IMR-90 (cell line): Measurements from ENCODE around the gene GGCT. TPM values are rescaled to one million over a fixed set of nuclear protein-coding genes. Genes with fewer than 3 reads are reported as not detected.

Experiments
- ATAC-seq: fragments of 200-7000 bp; cut with Tn5 transposase; 2 replicates; pipeline ENCODE4 v1.9.1; 2020; ENCODE audit warnings: low read depth, mild to moderate bottlenecking, moderate library complexity
- BruUV-seq: library from RNA; stranded (reverse); fragments of 400-500 nt; replicated peaks from 2 replicates; lab custom pipeline; 2021; lab: Mats Ljungman, UMichigan
- CTCF ChIA-PET: fragments of 300-600 bp; formaldehyde crosslinking; extraction: SDS; loops from one replicate; lab custom pipeline; 2021; ENCODE audit warnings: antibody characterized with exemption; lab: Yijun Ruan, JAX
- POLR2A ChIA-PET: fragments of 300-600 bp; sonication (Branson Sonifier 250); formaldehyde crosslinking; loops from one replicate; lab custom pipeline; 2022; ENCODE audit warnings: antibody characterized with exemption; ENCODE audit not compliant: unreplicated experiment; lab: Charles Lee
- DNase-seq: peaks from one replicate; pipeline ENCODE4 v3.0.0; 2013
- H2AFZ ChIP-seq: replicated peaks from 2 replicates; pipeline ENCODE3; 2013; ENCODE audit warnings: low read length, mild to moderate bottlenecking; ENCODE audit not compliant: poor library complexity
- H2AK5ac ChIP-seq: 2 replicates; pipeline ENCODE4 v1.6.1; 2013; ENCODE audit warnings: low read depth, low read length, inconsistent platforms
- H2AK9ac ChIP-seq: replicated peaks from 2 replicates; pipeline ENCODE3; 2013; ENCODE audit warnings: mild to moderate bottlenecking, low read depth, low read length, moderate library complexity; ENCODE audit not compliant: poor library complexity
- H2BK120ac ChIP-seq: 2 replicates; pipeline ENCODE4 v1.6.1; 2013; ENCODE audit warnings: low read depth, low read length, inconsistent platforms
- H2BK15ac ChIP-seq: 3 replicates; pipeline ENCODE4 v1.6.1; 2013; ENCODE audit warnings: low read depth, low read length, inconsistent platforms
- H2BK20ac ChIP-seq: 2 replicates; pipeline ENCODE4 v1.6.1; 2013; ENCODE audit warnings: low read depth, mild to moderate bottlenecking, inconsistent platforms, low read length, moderate library complexity
- H2BK5ac ChIP-seq: 2 replicates; pipeline ENCODE4 v1.6.1; 2013; ENCODE audit warnings: mild to moderate bottlenecking, low read depth, low read length, inconsistent platforms; ENCODE audit not compliant: poor library complexity, severe bottlenecking
- H3K14ac ChIP-seq: replicated peaks from 2 replicates; pipeline ENCODE4 v1.6.1; 2013; ENCODE audit warnings: low read depth, low read length, inconsistent platforms
- H3K18ac ChIP-seq: 2 replicates; pipeline ENCODE4 v1.6.1; 2013; ENCODE audit warnings: low read depth, low read length, control low read depth
- H3K23ac ChIP-seq: 2 replicates; pipeline ENCODE4 v1.6.1; 2013; ENCODE audit warnings: low read depth, low read length, inconsistent platforms
- H3K27ac ChIP-seq: 2 replicates; pipeline ENCODE4 v1.5.1; 2013; ENCODE audit warnings: mild to moderate bottlenecking, control low read depth, low read length; ENCODE audit not compliant: insufficient read depth
- H3K27me3 ChIP-seq: 2 replicates; pipeline ENCODE4 v1.6.1; 2013; ENCODE audit warnings: low read length; ENCODE audit not compliant: control insufficient read depth, insufficient read depth
- H3K36me3 ChIP-seq: 2 replicates; pipeline ENCODE4 v1.6.1; 2013; ENCODE audit warnings: low read length, mixed read lengths; ENCODE audit not compliant: control insufficient read depth, insufficient read depth
- H3K4ac ChIP-seq: 2 replicates; pipeline ENCODE4 v1.6.1; 2013; ENCODE audit warnings: low read depth, low read length, inconsistent platforms
- H3K4me1 ChIP-seq: 2 replicates; pipeline ENCODE4 v1.6.1; 2013; ENCODE audit warnings: low read length, mixed read lengths; ENCODE audit not compliant: control insufficient read depth, insufficient read depth
- H3K4me2 ChIP-seq: 2 replicates; pipeline ENCODE4 v1.6.1; 2013; ENCODE audit warnings: low read depth, mild to moderate bottlenecking, control low read depth, low read length, moderate library complexity
- H3K4me3 ChIP-seq: 2 replicates; pipeline ENCODE4 v1.5.1; 2013; ENCODE audit warnings: low read depth, mild to moderate bottlenecking, control low read depth, low read length, moderate library complexity; ENCODE audit not compliant: insufficient read depth
- H3K56ac ChIP-seq: 2 replicates; pipeline ENCODE4 v1.6.1; 2013; ENCODE audit warnings: low read length, inconsistent platforms; ENCODE audit not compliant: insufficient read depth; ENCODE audit errors: extremely low read depth
- H3K79me1 ChIP-seq, 2 experiments: 2 replicates each; pipeline ENCODE4 v1.6.1; 2013; ENCODE audit warnings: low read length in 2 of 2, inconsistent platforms in 1 of 2, low read depth in 1 of 2
- H3K9ac ChIP-seq: 2 replicates; pipeline ENCODE4 v1.6.1; 2013; ENCODE audit warnings: low read depth, low read length, control low read depth
- H3K9me1 ChIP-seq: 2 replicates; pipeline ENCODE4 v1.6.1; 2013; ENCODE audit warnings: low read length, inconsistent platforms; ENCODE audit not compliant: insufficient read depth
- H3K9me3 ChIP-seq: 2 replicates; pipeline ENCODE4 v1.6.1; 2013; ENCODE audit warnings: low read length; ENCODE audit not compliant: control insufficient read depth, insufficient read depth
- H4K20me1 ChIP-seq: 2 replicates; pipeline ENCODE4 v1.6.1; 2013; ENCODE audit warnings: low read length, inconsistent platforms; ENCODE audit not compliant: insufficient read depth
- H4K5ac ChIP-seq: 2 replicates; pipeline ENCODE4 v1.6.1; 2013; ENCODE audit warnings: mild to moderate bottlenecking, low read depth, low read length, control low read depth
- H4K8ac ChIP-seq, 2 experiments: 2 replicates each; pipeline ENCODE4 v1.6.1; 2013; ENCODE audit warnings: low read depth in 2 of 2, low read length in 2 of 2, control low read depth in 1 of 2, inconsistent platforms in 1 of 2
- H4K91ac ChIP-seq: 2 replicates; pipeline ENCODE4 v1.6.1; 2013; ENCODE audit warnings: low read depth, low read length, inconsistent platforms; ENCODE audit not compliant: insufficient read depth
- BHLHE40 ChIP-seq: fragments of 150-350 bp; IDR thresholded peaks from 2 replicates; pipeline ENCODE4 v1.6.1; 2016; ENCODE audit warnings: mild to moderate bottlenecking, low read depth, low read length
- CHD1 ChIP-seq: IDR thresholded peaks from 2 replicates; pipeline ENCODE4 v1.6.1; 2012; ENCODE audit warnings: low read depth, low read length, improper control_type of control experiment
- ELK1 ChIP-seq: fragments of 150-350 bp; IDR thresholded peaks from 2 replicates; pipeline ENCODE4 v1.6.1; 2016; ENCODE audit warnings: low read depth, mild to moderate bottlenecking, low read length, moderate library complexity, borderline replicate concordance
- FOS ChIP-seq: fragments of 150-350 bp; IDR thresholded peaks from 2 replicates; pipeline ENCODE4 v1.6.1; 2016; ENCODE audit warnings: low read depth, low read length
- MAFK ChIP-seq: IDR thresholded peaks from 2 replicates; pipeline ENCODE4 v1.6.1; 2012; ENCODE audit warnings: low read depth, low read length, improper control_type of control experiment
- MXI1 ChIP-seq: IDR thresholded peaks from 2 replicates; pipeline ENCODE4 v1.6.1; 2012; ENCODE audit warnings: low read depth, mild to moderate bottlenecking, low read length, moderate library complexity, borderline replicate concordance
- NFE2L2 ChIP-seq: fragments of 150-350 bp; IDR thresholded peaks from 2 replicates; pipeline ENCODE4 v1.6.1; 2016; ENCODE audit warnings: low read depth, mild to moderate bottlenecking, low read length
- POLR2A ChIP-seq: IDR thresholded peaks from 2 replicates; pipeline ENCODE4 v1.6.1; 2012; ENCODE audit warnings: mild to moderate bottlenecking, low read depth, low read length
- RAD21 ChIP-seq: IDR thresholded peaks from 2 replicates; pipeline ENCODE4 v1.6.1; 2012; ENCODE audit warnings: low read length, improper control_type of control experiment
- RCOR1 ChIP-seq: IDR thresholded peaks from 2 replicates; pipeline ENCODE4 v1.6.1; 2012; ENCODE audit warnings: mild to moderate bottlenecking, low read length, improper control_type of control experiment; ENCODE audit not compliant: insufficient replicate concordance
- RFX5 ChIP-seq: IDR thresholded peaks from 2 replicates; pipeline ENCODE4 v1.8.0; 2012; ENCODE audit warnings: low read depth, mild to moderate bottlenecking, low read length, moderate library complexity
- SMC3 ChIP-seq: fragments of 150-350 bp; IDR thresholded peaks from 2 replicates; pipeline ENCODE4 v1.6.1; 2016; ENCODE audit warnings: low read depth, mild to moderate bottlenecking, antibody characterized with exemption, low read length, moderate library complexity
- WGBS, 2 experiments: methylation state at CpG; one replicate each; pipeline versions ENCODE4 v1.1.5 to v1.1.7; 2013; ENCODE audit warnings: missing lambda C conversion rate in 2 of 2; ENCODE audit not compliant: insufficient read length in 1 of 2; ENCODE audit errors: extremely low coverage in 2 of 2; 5-methylcytosine and 5-hydroxymethylcytosine counted together
- dilution Hi-C: fragments of 300-500 bp; cut with HindIII; formaldehyde crosslinking; loops from one replicate; pipeline ENCODE4 v1.14.3; 2018; ENCODE audit warnings: low sequenced_read_pairs; ENCODE audit not compliant: unreplicated experiment
- in situ Hi-C: fragments of 300-500 bp; cut with MboI; formaldehyde crosslinking; loops from 3 replicates; pipeline ENCODE4 v1.14.3; 2019; ENCODE audit warnings: low sequenced_read_pairs, inconsistent platforms, mixed read lengths
- intact Hi-C: fragments of 100-400 bp; cut with micrococcal nuclease; formaldehyde crosslinking; loops from 2 replicates; pipeline ENCODE4 v1.10.0; 2022
- polyA plus RNA-seq, 3 experiments: library from polyadenylated mRNA; depleted of rRNA; stranded (reverse); fragments of >200 nt; gene quantifications; 2 replicates each; pipeline ENCODE4 v1.2.3, GENCODE V29; 2012; ENCODE audit warnings: low replicate concordance in 1 of 3
- total RNA-seq: library from RNA; depleted of rRNA; stranded (reverse); fragments of >200 nt; gene quantifications from 2 replicates; pipeline ENCODE4 v1.2.3, GENCODE V29; 2012
- TF ChIP-seq, protein P1 (sequence below): conservative IDR thresholded peaks from 2 replicates; pipeline ENCODE4 v1.5.1; 2012; ENCODE audit warnings: mild to moderate bottlenecking, low read depth, low read length, improper control_type of control experiment
- TF ChIP-seq, protein P2 (sequence below): fragments of 150-350 bp; IDR thresholded peaks from 2 replicates; pipeline ENCODE4 v1.6.1; 2017; ENCODE audit warnings: mild to moderate bottlenecking, antibody characterized with exemption, low read length, low read depth

GGCT gene
- total and polyA plus RNA-seq, 2 of the 4 experiments (the other 2 are of a cell fraction): 12.0 to 18.6 TPM

DNA sequence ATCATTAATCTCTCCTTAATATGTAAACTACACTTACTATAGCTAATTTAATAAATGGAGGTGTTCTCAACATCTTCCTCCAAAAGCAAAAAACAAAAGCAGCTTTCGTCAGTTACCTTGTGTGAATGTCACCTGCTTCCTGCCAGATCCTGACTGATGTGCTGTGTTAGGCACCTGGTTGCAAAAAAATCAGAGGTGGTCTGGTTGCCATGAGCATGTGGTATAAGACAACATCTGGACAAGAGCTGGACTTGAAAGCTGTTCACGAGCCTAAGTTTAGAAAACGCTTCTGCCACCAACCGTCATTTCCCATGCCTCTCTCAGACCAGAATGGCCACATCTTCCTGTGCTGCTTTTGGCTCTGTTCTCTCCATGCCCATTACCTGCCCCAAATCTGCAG is 42.0 kb upstream of the GGCT start:
- Histone ChIP-seq H3K9me3 (no peaks in the 10 kb centered on the region), H3K23ac (no peak overlapping the region), H4K8ac (no peak overlapping the region), H3K4me2 (no peak overlapping the region), H3K18ac (no peak overlapping the region), H2AFZ (no peak overlapping the region), H3K4me3 (no peak overlapping the region), H2BK5ac (no peak overlapping the region), H3K27ac (no peak overlapping the region), H3K36me3 (no peaks in the 10 kb centered on the region), H3K79me1 (no peaks in the 10 kb centered on the region), H3K9me1 (no peaks in the 10 kb centered on the region), H2AK5ac (no peak overlapping the region), H4K91ac (no peak overlapping the region), H3K4ac (no peak overlapping the region), H2BK15ac (no peak overlapping the region), H4K20me1 (no peaks in the 10 kb centered on the region), H2BK20ac (no peak overlapping the region), H4K5ac (no peak overlapping the region), H3K14ac (no peak overlapping the region), H3K4me1 (peaks cover 2% of the 10 kb centered on the region; the same call in 1 of the 2 replicates), H2AK9ac (no peak overlapping the region), H3K9ac (no peak overlapping the region), H3K27me3 (no peaks in the 10 kb centered on the region), H3K56ac (no peak overlapping the region), H2BK120ac (no peak overlapping the region)
- no TSS peak for BruUV-seq
- dilution Hi-C loops: no loop called here
- ATAC-seq (no peak), DNase-seq (no peak)
- ChIA-PET CTCF (interaction anchor here (2.3 kb wide), 1 partner anchor 18 kb away, joined by 8 read pairs; no protein-coding TSS in a partner anchor), POLR2A (no interaction called here)
- intact Hi-C loops: no loop called here
- in situ Hi-C loops: no loop called here
- WGBS, 2 experiments: 100% methylated on average over 2 of the region's 4 CpGs; no CpG with 5 or more reads in 1 of the 2 experiments
- TF ChIP-seq RAD21: no peak
- TF ChIP-seq RFX5: no peak
- TF ChIP-seq MXI1: no peak
- no peak for TF ChIP-seq ELK1
- TF ChIP-seq, protein P1, sequence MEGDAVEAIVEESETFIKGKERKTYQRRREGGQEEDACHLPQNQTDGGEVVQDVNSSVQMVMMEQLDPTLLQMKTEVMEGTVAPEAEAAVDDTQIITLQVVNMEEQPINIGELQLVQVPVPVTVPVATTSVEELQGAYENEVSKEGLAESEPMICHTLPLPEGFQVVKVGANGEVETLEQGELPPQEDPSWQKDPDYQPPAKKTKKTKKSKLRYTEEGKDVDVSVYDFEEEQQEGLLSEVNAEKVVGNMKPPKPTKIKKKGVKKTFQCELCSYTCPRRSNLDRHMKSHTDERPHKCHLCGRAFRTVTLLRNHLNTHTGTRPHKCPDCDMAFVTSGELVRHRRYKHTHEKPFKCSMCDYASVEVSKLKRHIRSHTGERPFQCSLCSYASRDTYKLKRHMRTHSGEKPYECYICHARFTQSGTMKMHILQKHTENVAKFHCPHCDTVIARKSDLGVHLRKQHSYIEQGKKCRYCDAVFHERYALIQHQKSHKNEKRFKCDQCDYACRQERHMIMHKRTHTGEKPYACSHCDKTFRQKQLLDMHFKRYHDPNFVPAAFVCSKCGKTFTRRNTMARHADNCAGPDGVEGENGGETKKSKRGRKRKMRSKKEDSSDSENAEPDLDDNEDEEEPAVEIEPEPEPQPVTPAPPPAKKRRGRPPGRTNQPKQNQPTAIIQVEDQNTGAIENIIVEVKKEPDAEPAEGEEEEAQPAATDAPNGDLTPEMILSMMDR: no peak
- TF ChIP-seq SMC3: no peak
- TF ChIP-seq POLR2A: no peak
- no peak for TF ChIP-seq NFE2L2
- no peak for TF ChIP-seq RCOR1
- no peak for TF ChIP-seq MAFK
- TF ChIP-seq FOS: no peak
- TF ChIP-seq CHD1: no peak
- TF ChIP-seq, protein P2, sequence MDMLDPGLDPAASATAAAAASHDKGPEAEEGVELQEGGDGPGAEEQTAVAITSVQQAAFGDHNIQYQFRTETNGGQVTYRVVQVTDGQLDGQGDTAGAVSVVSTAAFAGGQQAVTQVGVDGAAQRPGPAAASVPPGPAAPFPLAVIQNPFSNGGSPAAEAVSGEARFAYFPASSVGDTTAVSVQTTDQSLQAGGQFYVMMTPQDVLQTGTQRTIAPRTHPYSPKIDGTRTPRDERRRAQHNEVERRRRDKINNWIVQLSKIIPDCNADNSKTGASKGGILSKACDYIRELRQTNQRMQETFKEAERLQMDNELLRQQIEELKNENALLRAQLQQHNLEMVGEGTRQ: no peak
- no peak for TF ChIP-seq BHLHE40
